GM18907 (cell line): ENCODE measurements around the gene GRM8.

ENCODE experiments used
- ATAC-seq: cut with Tn5 transposase; IDR thresholded peaks from one replicate; pipeline ENCODE4 v1.9.1; 2021; ENCODE audit warnings: mild to moderate bottlenecking, moderate library complexity; ENCODE audit not compliant: unreplicated experiment

GRM8 gene

DNA sequence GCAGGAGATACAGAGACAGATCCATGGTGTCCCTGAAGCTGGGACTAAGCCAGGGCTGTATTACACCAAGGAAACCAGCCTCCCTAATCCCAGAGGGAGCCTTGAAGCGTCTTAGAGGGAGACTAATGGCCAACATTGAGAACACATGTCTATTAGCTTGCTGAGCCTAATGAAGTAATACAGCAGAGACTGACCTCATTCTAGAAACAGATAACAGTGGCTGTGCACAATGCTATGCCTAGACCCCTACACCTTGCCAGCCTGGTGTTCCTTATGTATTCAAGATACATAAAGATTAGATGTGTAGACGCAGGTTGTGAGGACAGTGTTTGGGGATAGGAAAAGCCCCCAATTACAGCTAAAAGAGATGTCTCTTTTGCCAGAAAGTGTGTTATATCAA is 19.1 kb downstream of the GRM8 start:
- ATAC-seq, result no peak

DNA sequence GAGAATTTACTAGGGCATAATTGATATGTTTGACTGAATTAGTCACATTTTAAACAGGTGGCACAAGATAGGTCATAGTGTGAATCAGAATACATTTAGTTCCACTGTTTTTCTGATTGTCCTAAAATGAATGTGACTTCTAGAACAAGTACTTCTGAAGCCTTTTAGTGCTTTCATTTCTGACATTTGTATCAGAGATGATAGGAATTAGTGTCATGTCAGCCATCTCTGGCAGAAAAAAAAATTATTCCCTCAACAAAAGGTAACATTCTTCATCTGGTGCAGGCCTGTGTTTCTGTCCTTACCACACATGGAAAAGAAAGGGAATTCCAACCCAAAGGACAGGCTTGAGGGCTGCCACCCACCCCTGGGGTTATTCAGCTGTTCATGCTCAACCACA is 21.3 kb downstream of the GRM8 start:
- ATAC-seq, result no peak

DNA sequence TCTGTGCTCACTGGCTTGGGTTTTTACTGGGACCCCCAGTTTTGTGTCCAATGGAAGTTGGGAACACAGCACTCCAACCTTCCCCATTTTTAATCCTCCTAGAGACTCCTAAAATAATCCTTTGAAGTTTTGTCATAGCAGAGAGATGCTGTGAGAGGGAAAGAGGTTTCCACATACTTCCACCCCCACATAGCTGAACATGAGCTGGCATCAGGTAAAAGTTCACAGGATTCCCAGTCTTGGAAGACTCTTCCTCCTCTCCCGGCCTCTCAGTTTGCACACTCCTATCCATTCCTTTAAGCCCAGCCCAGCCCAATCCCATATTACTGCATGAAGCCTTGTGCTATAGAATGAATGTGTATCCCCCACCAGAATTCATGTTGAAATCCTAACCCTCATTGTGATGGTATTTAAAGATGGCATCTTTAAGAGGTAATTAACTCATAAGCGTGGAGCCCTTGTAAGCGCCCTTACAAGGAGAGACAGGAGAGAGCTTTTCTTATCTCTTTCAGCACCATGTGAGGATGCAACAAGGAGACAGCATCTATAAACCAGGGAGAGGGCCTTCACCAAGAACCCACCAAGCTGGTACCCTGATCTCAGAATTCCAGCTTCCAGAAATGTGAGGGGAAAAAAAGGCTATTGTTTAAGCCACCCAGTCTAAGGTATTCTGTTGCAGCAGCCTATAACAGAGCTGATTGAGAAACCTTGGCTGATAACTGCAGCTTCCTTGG is 22.4 kb downstream of the GRM8 start:
- ATAC-seq, result no peak

DNA sequence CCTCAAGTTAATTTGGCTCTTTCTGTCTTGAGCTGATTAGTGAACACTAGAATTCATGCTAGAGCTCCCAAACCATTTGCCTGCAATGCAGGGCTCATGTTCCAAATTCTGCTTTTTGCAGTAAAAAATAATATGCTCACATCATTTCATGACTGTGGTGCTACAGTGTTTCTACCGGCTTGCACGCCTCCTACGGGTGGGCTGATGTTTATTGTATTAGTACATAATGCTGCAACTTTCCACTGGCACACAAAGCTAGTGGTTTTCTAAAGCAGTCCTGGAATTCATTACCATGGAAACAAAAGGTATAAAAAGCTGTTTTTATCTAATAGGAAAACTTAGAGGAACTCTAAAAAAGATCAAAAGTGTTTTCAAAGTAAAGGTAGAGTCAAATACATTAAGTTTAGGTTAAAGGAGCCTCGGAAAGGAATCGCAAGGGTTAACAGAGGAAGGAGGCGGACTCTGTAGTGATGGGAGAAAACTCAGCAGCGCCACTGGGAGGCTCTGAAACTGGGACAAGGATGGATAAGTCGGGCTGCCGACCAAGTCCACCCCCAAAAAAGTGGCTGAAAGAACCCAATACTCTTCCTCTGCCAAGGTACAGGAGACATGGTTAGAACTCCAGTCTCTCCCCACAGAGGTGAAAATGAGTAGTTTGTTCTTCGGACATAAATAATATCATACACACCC is 25.9 kb downstream of the GRM8 start:
- ATAC-seq, result no peak

DNA sequence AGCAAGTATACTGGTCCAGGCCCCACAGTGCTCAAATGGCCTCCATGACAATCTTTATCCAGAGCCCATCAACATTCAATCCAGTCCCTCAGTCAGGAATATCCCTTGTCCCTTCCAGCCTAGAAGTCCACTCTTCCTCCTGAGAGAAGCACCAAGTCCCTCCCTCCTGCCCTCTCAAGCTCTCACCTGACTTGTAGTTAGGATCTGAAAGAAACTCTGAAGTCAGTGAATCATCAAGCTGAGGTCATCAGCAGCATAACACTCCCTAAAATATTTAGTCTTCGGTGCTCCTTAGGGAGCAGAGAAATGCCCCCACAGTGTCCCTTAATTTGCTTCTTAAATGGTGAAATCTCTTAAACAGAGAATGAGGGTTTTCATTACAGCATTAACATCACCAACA is 31.0 kb downstream of the GRM8 start:
- ATAC-seq, result no peak

DNA sequence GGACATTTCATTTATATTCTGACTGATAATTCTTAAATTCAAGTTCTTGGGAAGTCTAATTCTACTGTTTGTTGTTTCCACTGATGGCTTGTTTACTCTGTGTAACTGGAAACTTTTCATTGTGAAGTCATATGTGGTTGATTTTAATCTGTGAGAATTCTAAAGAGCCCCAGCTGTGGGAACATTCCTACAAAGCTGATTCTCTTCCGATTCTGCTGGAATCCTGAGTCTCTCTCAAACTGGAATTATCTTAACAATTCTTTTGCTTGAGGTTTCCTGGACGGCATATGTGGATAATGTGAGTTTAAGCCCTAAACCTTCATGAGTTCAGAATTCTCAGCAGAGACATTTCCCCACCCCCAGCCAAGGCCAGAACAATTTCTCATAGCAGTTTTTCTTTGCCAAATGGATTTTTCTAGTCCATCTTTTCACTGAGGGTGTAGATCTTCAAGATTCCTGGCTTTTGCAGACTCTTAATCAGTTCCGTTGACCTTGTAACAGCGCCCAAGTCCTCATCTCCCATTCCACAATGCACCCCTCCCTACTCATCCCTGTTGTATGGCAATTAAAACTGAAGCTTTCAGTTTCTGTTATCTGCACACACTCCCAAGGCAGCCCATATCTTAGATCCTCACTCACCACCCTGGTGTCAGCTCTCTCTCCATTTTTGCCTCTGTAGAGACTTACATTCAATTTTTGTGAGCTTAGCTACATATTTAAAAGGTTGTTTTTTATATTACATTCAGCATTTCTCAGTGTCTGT is 37.6 kb downstream of the GRM8 start:
- no peak for ATAC-seq

DNA sequence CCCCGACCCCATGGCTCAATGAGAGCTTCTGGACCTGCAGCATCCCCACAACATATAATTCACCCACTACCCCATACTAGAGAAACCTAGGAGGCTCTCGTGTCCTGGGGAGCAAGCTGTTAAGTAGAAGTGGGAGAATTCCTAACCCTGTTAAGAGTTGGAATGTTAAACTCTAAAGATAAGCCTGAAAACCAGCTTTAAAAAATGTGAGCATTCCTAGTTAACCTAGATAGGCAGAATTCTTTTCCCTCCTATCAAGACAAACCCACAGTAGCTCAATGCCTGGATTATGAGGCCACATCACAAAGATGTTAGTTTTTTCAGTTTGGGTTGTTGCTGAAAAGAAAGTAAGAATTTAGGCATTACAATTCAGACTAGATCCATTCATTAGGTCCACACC is 42.9 kb downstream of the GRM8 start:
- ATAC-seq, result no peak

DNA sequence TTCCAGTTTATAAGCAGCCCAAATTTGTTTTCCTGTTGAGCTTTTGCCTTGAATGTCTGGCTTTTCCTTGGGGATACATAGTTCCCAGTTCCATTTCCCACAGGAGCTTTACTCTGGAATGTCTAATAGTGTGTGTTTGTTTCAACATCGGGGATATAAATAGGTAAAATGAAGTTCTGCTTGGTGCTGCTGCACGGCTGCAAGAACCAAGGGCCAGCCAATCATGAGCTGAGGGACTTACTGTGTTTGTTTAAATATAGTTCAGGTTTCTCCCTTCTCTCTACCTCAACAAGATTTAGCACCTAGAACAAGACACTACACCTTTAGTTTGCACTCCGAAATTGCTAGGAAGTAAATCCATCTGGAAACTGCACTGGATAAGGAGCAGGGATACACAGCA is 43.9 kb downstream of the GRM8 start:
- ATAC-seq, result no peak

DNA sequence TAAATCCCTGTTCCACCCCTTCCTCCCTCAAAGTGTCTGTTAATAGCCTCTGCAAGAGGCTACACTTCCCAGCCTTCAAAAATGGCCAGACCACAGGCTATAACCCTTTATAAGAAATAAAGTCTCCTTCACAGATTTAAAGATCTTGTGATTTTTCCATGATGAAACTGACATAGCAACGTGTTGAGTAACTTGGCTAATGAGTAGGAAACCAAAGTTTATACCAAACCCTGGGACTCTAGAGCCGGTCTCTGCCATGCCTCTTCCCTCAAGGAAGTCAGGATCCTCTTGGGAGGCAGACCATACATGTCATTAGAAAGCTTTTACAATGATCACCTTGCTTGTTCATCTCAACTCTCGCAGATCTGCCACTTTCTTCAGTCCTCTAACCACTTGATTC is 44.4 kb downstream of the GRM8 start:
- no peak for ATAC-seq

DNA sequence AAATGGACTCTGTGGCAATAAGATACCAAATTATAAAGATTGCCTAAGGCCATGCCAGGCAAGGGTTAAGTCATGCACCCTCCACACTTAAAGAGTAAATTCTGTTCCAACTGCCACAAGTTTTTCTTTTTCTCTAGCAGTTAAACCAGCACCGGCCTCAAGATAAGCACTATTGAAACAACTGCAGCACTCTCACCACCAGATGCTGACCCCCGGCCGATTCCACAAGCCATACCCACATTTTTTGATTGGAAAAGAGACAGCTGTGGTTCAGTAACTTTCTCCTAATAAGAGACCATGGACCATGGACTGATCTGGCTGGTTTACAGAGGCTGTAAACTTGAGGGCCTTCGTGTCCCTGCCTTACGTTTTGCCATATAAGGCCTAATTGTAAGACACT is 44.9 kb downstream of the GRM8 start:
- ATAC-seq, result no peak

DNA sequence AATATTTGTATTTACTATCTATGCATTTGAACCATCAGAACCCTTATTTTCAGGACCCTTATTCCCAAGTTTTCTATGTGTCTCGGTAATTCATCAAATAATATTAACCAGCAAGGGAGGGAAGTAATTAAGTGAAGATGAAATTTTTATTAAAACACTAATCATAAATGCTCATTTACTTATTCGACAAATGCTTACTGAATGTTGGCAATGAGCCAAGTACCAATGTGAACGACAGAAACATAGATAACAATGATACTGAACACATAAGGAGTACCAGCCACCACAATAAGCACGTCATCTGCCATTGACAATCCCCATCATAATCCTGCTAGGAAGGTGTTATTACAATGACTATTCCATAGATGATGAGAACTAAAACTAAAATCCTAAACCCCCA is 45.5 kb downstream of the GRM8 start:
- ATAC-seq, result no peak

DNA sequence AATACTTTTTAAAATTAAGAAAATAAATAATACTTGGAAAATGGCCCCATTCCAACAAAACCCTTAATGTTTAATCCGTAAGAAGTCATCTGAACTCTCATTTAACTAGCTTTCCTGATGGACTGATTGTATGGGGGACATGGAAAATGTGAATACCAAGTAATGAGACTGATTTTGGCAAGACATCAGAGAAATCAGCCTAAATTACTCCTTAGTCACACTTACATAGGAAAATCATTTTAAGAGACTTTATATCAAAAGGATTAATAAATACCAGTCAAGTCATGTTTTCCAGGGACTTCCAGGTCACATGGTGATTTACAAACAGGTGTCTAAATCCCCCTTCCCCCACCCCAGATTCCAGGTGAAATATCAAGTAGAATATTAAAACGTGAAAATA is 58.2 kb downstream of the GRM8 start:
- no peak for ATAC-seq

DNA sequence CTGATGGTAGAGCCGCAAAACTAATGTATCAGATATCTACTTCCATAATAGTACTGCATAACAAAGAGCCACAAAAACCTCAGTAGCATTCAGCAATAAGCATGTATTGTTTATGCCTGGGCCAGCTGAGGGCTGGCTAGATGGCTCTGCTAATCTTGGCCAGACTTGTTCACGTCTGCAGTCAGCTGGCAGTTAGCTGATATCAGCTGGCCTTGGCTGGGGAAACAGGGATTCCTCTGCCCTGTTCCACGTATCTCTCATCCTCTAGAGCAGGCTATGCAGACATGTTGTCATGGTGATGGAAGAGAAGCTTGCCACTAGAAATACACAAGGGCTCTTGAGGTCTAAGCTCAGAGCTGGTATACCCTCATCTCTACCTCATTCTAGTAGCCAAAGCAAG is 62.9 kb downstream of the GRM8 start:
- no peak for ATAC-seq

DNA sequence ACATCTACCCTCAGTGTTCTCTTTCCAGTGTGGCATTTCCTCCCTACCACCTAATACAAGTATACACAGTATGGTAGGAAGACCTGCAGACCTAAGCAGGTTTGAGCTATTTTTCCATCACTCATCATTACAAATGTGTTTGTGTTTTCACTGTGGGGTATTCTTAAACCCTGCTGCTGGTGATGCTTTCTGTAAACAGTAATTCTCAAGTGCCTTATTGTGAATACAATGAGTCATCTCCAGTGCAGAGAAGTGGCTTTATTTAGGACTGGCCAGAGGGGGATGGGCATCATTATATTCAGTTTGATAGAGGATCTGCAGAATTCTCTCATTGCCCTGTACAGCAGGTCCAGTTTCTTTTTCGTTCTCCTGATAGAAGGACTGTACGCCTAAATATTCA is 63.7 kb downstream of the GRM8 start:
- no peak for ATAC-seq

DNA sequence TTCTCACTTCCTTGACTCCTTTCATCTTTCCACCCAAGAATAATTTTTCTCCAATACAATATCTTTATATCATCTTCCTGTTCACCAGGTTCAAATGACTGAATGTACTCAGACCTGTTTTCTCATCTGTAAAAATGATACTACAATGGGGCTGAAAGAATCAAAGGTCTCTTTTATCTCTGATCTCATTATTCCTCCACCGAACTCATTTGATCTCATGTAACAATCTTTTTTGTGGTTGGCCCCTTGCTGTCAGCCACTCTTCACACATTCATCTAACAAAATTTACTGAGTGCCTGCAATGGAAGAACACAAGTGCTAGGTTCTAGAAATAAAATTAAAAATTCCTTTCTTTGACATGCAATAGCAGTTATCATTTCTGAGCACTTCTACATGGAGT is 65.0 kb downstream of the GRM8 start:
- ATAC-seq, result no peak

DNA sequence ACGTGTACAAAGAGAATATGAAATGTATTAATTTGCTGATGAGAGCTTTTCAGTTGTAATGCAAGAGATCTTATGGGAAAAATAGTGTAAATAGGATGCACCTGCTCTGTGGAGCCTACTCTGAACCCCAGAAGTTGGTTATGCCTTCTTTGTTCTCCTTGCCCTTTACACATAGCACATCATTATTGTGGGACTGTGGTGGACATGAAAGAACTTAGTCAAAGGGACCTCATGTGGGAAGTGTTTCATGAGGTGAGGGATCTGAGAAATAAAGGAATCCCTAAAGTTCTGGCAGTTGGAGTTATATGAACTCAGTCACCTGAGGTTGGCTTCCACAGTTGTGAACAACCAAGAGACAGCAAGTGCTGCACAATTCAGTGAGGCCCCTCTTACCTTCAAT is 66.1 kb downstream of the GRM8 start:
- ATAC-seq, result no peak

DNA sequence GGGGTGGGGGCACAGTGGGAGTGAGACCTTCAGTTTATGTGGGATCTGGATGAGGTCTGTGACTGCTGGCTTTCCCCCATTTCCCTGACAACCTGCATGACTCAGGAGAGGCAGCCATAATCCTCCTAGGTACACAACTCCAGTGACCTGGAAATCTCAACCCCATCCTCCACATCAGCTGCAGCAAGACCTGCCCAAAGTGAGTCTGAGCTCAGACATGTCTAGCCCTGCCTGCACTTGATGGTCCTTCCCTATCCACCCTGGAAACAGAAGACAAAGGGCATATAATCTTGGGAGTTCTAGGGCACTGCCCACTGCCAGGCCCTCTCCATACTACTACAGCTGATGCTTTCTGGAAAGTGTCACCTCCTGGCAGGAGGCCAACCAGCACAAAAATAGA is 75.6 kb downstream of the GRM8 start:
- ATAC-seq, result no peak

DNA sequence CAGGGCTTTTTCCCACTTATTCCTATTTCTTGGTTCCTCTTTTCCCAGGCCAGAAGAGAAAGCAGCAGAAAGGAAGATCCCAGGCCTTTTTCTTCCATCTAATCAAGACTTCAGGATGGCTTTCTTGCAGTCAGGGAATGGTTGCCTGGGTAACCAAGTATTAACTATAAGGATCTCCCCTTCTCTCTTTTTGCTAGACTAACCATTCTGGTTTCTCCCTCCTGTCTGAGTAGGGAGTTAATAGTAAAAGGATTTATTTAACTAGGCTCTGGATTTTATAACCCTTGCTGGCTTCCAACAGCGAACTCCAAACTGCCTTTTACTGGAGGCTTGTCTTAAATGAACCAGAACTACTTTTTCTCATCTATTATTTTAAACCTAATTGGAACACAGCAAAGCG is 90.4 kb downstream of the GRM8 start:
- no peak for ATAC-seq

DNA sequence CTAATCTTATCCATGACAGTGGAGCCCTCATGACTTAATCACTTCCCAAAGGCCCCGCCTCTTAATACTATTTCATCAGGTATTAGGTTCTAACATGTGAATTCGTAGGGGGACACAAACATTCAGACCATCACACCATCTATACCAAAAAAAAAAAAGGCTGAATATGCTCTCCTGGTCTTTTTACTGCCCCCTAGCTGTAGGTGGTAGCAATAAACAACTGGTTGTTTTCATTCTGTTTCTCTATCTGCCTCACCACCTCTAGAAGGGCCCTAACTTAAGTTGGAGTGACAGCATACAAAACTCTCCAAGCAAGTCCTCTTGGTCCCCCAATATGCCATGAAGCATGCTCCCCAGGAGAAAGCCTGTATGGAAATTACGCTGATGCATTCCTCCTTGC is 94.1 kb downstream of the GRM8 start:
- no peak for ATAC-seq

DNA sequence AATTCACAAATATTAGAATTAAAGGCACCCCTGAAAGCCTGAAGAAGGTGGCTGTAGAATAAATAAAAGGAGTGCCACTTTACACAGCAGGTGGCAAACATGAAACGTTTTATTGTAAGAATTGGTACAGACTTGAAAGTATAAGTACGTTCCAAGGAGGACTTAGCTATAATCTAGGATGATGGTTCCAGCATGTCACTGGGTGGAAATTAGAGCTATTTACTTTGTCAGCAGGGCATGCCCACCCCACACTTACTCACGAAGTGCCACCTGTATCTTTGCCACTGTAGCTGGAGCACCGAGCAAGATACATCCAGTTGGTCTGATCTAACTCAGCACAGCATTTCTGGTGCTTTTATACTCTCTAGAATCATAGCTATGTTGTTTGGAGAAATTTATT is 97.8 kb downstream of the GRM8 start:
- no peak for ATAC-seq

DNA sequence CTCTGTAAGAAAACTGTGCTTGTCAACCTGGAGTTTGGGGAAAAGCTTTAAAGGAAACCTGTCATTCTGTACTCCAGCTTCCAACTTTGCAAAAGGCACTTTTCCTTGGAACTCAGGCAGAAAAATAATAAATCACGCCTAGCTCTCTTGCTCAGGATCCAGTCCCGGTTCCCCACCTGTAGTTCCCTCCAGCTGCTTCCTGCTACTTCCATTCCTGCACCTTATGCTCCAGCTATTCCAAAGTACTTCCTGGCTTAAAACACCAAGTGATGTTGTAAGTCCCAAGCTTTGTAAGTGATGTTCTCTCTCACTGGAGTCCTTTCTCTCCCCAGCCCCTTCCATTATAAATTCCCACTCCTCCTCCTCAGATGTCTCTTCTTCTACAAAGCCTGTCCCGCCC is 98.6 kb downstream of the GRM8 start:
- no peak for ATAC-seq

DNA sequence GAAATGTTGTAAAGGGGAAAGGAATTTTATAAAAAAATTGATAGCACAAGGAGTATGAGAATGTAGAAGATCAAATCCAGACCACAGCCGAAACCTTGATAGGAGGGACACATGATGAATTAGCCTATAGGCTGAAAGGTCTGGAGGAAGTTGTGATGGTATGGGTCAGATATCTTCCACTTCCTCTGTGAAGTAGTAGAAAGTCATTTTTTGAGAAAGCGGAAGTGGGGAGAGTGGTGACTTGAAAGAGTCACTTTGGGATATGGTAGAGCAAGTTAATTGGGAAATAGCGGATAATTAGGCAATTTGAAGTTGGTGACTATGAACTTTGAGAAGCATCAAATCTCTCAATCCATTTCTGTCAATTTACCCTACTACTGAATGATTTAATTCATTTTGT is 99.4 kb downstream of the GRM8 start:
- no peak for ATAC-seq
